ENCODE data around the gene CTNND1. TPM values are rescaled to one million over a fixed set of nuclear protein-coding genes. Genes with fewer than 3 reads are reported as not detected.

CTNND1 gene
- total and polyA plus RNA-seq, 2 of the 8 experiments (the other 6 are each of a cell fraction or from before 2014, with no cell fraction given): 91.9 to 164 TPM

DNA sequence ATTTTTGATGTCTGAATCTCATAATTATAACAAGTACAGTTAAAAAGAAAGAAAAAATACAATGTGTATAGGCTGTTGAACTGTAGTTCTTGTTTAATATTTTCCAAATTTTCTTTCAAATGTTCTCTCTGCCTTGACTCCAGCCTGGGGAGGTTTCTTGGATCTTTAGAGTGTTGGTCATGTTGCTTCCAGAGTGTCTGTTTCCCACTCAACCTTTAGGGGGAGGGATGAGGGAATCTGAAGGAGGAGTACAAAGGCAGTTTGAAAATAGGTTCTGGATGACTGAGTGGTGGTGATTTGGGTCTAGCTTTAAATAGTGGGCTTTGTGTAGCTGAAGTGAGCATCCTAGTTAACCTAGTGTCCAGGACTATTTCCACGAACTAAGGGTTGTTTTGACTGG is 2.0 kb downstream of the CTNND1 start:
- peak overlapping the region; percentile 9 to 87 (median 38); a peak in 4 of 7 replicates for H3K9ac ChIP-seq (replicated peaks in 1 of 4; ENCODE audit: extremely low read depth in 1 of 4, low read depth in 3 of 4, low read length in 3 of 4)
- H3K56ac ChIP-seq (replicated peaks; ENCODE audit: insufficient read length, low read depth, low read length): no peak overlapping the region
- H3K4ac ChIP-seq (replicated peaks; ENCODE audit: insufficient read length, low read depth, low read length): no peak overlapping the region
- no peak overlapping the region for H2AFZ ChIP-seq (ENCODE audit: low read length)
- peak overlapping the region; percentile 88 to 97 (median 91) for H3K4me3 ChIP-seq (ENCODE audit: extremely low read depth in 1 of 4, insufficient read depth in 2 of 4, low read depth in 3 of 4, low read length in 4 of 4)
- no peak overlapping the region for H2BK15ac ChIP-seq (ENCODE audit: low read length)
- DNase-seq (ENCODE audit: low read depth in 1 of 2, low spot score in 2 of 2) (no peak), FAIRE-seq (no peak)
- 13% methylated on average over 1 of the region's 1 CpG; no CpG with 5 or more reads in 1 of the 2 experiments for WGBS, 2 experiments (ENCODE audit: extremely low coverage in 1 of 2, insufficient coverage in 1 of 2, insufficient read length in 1 of 2, insufficient replicate concordance in 2 of 2, low coverage in 1 of 2, low lambda C conversion rate in 2 of 2, missing lambda C conversion rate in 1 of 2)
- H4K8ac ChIP-seq (ENCODE audit: extremely low read depth, insufficient read depth, low read length): no peak overlapping the region
- peaks cover 4% of the 10 kb centered on the region; the same call in 1 of the 2 replicates for H3K23me2 ChIP-seq (ENCODE audit: low read depth, low read length)
- H3K4me1 ChIP-seq (replicated peaks in 1 of 4; ENCODE audit: control insufficient read depth in 3 of 4, insufficient read depth in 4 of 4, low read length in 3 of 4): peaks cover 0 to 10% (median 2%) of the 10 kb centered on the region in 4 experiments; a peak in 1 of 7 replicates
- H3K9me3 ChIP-seq (ENCODE audit: insufficient read depth in 2 of 2, low read depth in 1 of 2, low read length in 1 of 2): no peaks in the 10 kb centered on the region
- peak overlapping the region; percentile 68 to 78 for H3K4me2 ChIP-seq (ENCODE audit: insufficient read depth in 1 of 2, low read depth in 2 of 2, low read length in 2 of 2)
- H3K27me3 ChIP-seq (replicated peaks in 1 of 4; ENCODE audit: control insufficient read depth in 3 of 4, extremely low read depth in 1 of 4, insufficient read depth in 3 of 4, low read length in 3 of 4): no peaks in the 10 kb centered on the region
- ChIA-PET CTCF (ENCODE audit: partially characterized antibody) (interaction anchor here (1.2 to 10.0 kb wide), 9 partner anchors 9 to 46 kb away, joined by 3 to 119 read pairs (median 5); partner anchors contain the start of gene BTBD18), POLR2A (ENCODE audit: partially characterized antibody) (interaction anchor here (1.0 to 14.5 kb wide), 7 partner anchors 12 to 51 kb away, joined by 3 to 329 read pairs (median 16); partner anchors contain the start of genes BTBD18, MED19, SELENOH and TMX2)
- no peak overlapping the region for H2BK12ac ChIP-seq (ENCODE audit: low read depth, low read length)
- H3K18ac ChIP-seq (ENCODE audit: extremely low read depth, low read length): no peak overlapping the region
- H3K14ac ChIP-seq (ENCODE audit: insufficient read length): no peak overlapping the region
- H4K91ac ChIP-seq (replicated peaks; ENCODE audit: insufficient read length, low read length): no peak overlapping the region
- H3K23ac ChIP-seq (ENCODE audit: insufficient read length): no peak overlapping the region
- H2BK120ac ChIP-seq (replicated peaks; ENCODE audit: low read depth, low read length): no peak overlapping the region
- peaks cover 43 to 68% of the 10 kb centered on the region in 2 experiments for H3K79me2 ChIP-seq (ENCODE audit: control insufficient read depth in 1 of 2, insufficient read depth in 2 of 2, low read length in 2 of 2)
- no peak overlapping the region for H3K27ac ChIP-seq (ENCODE audit: low read depth, low read length)
- H3K36me3 ChIP-seq (ENCODE audit: control insufficient read depth in 2 of 4, insufficient read depth in 4 of 4, low read length in 3 of 4): no peaks in the 10 kb centered on the region
- H3K79me1 ChIP-seq (ENCODE audit: low read depth, low read length): peaks cover 7% of the 10 kb centered on the region; the same call in 1 of the 2 replicates
- H2AK5ac ChIP-seq (ENCODE audit: low read depth, low read length): no peak overlapping the region
- H2BK20ac ChIP-seq (ENCODE audit: low read length): no peak overlapping the region
- peaks cover 4 to 5% of the 10 kb centered on the region in 2 experiments for H4K20me1 ChIP-seq (replicated peaks in 1 of 2; ENCODE audit: control insufficient read depth in 1 of 2, insufficient read depth in 2 of 2, low read length in 2 of 2)
- H4K5ac ChIP-seq (ENCODE audit: insufficient read length, low read depth, low read length): no peak overlapping the region
- no peak overlapping the region for H2BK5ac ChIP-seq (ENCODE audit: low read depth, low read length)
- TF ChIP-seq POLR2AphosphoS5 (IDR thresholded peaks at IDR 0.05; ENCODE audit: low read depth, low read length) (0 out of 2 replicates have a peak, but pooled peaks have one; percentile 15), BRCA1 (IDR thresholded peaks at IDR 0.05; ENCODE audit: low read depth, low read length) (no peak), CTBP2 (IDR thresholded peaks at IDR 0.05; ENCODE audit: borderline replicate concordance, insufficient read depth, insufficient read length, low read length) (no peak), CHD2 (IDR thresholded peaks at IDR 0.05; ENCODE audit: low read length) (no peak)
- TF ChIP-seq, protein P1, sequence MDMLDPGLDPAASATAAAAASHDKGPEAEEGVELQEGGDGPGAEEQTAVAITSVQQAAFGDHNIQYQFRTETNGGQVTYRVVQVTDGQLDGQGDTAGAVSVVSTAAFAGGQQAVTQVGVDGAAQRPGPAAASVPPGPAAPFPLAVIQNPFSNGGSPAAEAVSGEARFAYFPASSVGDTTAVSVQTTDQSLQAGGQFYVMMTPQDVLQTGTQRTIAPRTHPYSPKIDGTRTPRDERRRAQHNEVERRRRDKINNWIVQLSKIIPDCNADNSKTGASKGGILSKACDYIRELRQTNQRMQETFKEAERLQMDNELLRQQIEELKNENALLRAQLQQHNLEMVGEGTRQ (IDR thresholded peaks at IDR 0.05; ENCODE audit: low read length): no peak
